Breast epithelium (tissue), 4 donors: ENCODE data around the gene VANGL1. TPM values are rescaled to one million over a fixed set of nuclear protein-coding genes. Genes with fewer than 3 reads are reported as not detected.

Experiments used
- DNase-seq, 2 donors: peaks; one replicate each; pipeline ENCODE4 v3.0.0-alpha.2; 2019; ENCODE audit warnings: low spot score in 2 of 2
- H3K27ac ChIP-seq, 2 donors: fragments of 200-600 bp; sonication (generic) in 1 of 2; one replicate each; pipeline ENCODE4 v1.5.1; 2016 to 2019; ENCODE audit warnings: mild to moderate bottlenecking in 1 of 2
- H3K27me3 ChIP-seq, 2 donors: fragments of 200-600 bp; sonication (generic) in 1 of 2; one replicate each; pipeline versions ENCODE4 v1.5.1 to v1.6.0; 2017 to 2019; ENCODE audit warnings: control low read depth in 1 of 2, mild to moderate bottlenecking in 1 of 2
- H3K36me3 ChIP-seq: fragments of 200-600 bp; one replicate; pipeline ENCODE4 v1.5.1; 2019
- H3K4me1 ChIP-seq, 2 donors: fragments of 200-600 bp; sonication (generic); one replicate each; pipeline ENCODE4 v1.5.1; 2016 to 2019; ENCODE audit warnings: control low read depth in 1 of 2
- H3K4me3 ChIP-seq, 3 donors: fragments of 200-600 bp; sonication (generic); 1 replicate in 2 of 3; 2 replicates in 1 of 3; pipeline ENCODE4 v1.5.1; 2016 to 2019; ENCODE audit warnings: mild to moderate bottlenecking in 3 of 3, moderate library complexity in 2 of 3
- H3K9me3 ChIP-seq, 2 donors: fragments of 200-600 bp; sonication (generic) in 1 of 2; one replicate each; pipeline ENCODE4 v1.5.1; 2016 to 2019; ENCODE audit warnings: control low read depth in 1 of 2
- POLR2A ChIP-seq: fragments of 450-650 bp; IDR thresholded peaks from one replicate; pipeline ENCODE4 v1.6.1; 2016; ENCODE audit warnings: antibody characterized with exemption, mild to moderate bottlenecking, moderate library complexity
- POLR2AphosphoS5 ChIP-seq, 3 donors: sonication (generic); formaldehyde crosslinking; IDR thresholded peaks; one replicate each; pipeline ENCODE4 v1.6.1; 2017; ENCODE audit warnings: antibody characterized with exemption in 3 of 3
- intact Hi-C: fragments of 100-400 bp; cut with DNase I; formaldehyde crosslinking; loops from one replicate; pipeline ENCODE4 v1.15.1; 2023; ENCODE audit warnings: low total_unique reads
- total RNA-seq, 3 donors: library from RNA; depleted of rRNA; stranded (reverse); fragments of >200 nt; gene quantifications; one replicate each; pipeline ENCODE4 v1.1.0, GENCODE V29; 2016
- TF ChIP-seq, protein P1 (sequence below), 3 donors: fragments of 450-650 bp; IDR thresholded peaks; one replicate each; pipeline ENCODE4 v1.5.1; 2016 to 2017; ENCODE audit warnings: antibody characterized with exemption in 3 of 3, mild to moderate bottlenecking in 3 of 3, moderate library complexity in 3 of 3

VANGL1 gene
- total RNA-seq, 3 donors from 2014 or later: 6.6 to 7.5 (median 7.5) TPM

DNA sequence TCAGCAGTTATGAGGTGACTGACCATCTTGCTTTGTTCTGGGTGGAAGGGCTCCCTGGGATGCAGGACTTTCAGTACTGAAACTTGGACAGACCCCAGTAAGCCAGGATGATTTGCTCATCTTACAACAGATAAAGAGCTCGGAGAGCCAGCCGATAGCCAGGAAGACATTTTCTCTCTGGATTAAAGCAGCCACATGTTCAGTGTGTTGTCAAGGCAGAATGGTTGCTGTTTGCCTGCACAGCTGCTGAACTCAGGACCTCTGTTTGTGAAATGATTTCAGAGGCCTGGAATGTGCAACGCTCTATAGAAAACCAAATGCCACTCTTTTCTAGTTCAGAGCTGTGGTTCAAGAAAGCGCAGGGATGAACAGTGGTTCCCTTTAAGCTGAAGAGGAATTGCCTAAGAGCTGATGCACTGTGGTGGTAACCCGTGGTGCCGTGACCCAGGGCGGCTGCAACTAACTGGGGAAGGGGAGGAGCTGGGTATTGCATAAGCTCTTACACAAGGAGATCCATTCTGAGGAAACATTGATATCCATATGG is 86.0 kb downstream of the VANGL1 start:
- DNase-seq: no peak
- Histone ChIP-seq H3K4me3 (no peak overlapping the region), H3K9me3 (no peaks in the 10 kb centered on the region), H3K27ac (peak overlapping the region; percentile 34 to 77), H3K4me1 (no peaks in the 10 kb centered on the region), H3K27me3 (no peaks in the 10 kb centered on the region), H3K36me3 (no peaks in the 10 kb centered on the region)
- intact Hi-C loops: no loop called here
- TF ChIP-seq POLR2A (no peak), POLR2AphosphoS5 (IDR thresholded peaks at IDR 0.05) (peak; percentile 16 to 92 (median 51))
- TF ChIP-seq, protein P1, sequence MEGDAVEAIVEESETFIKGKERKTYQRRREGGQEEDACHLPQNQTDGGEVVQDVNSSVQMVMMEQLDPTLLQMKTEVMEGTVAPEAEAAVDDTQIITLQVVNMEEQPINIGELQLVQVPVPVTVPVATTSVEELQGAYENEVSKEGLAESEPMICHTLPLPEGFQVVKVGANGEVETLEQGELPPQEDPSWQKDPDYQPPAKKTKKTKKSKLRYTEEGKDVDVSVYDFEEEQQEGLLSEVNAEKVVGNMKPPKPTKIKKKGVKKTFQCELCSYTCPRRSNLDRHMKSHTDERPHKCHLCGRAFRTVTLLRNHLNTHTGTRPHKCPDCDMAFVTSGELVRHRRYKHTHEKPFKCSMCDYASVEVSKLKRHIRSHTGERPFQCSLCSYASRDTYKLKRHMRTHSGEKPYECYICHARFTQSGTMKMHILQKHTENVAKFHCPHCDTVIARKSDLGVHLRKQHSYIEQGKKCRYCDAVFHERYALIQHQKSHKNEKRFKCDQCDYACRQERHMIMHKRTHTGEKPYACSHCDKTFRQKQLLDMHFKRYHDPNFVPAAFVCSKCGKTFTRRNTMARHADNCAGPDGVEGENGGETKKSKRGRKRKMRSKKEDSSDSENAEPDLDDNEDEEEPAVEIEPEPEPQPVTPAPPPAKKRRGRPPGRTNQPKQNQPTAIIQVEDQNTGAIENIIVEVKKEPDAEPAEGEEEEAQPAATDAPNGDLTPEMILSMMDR (IDR thresholded peaks at IDR 0.05): no peak

DNA sequence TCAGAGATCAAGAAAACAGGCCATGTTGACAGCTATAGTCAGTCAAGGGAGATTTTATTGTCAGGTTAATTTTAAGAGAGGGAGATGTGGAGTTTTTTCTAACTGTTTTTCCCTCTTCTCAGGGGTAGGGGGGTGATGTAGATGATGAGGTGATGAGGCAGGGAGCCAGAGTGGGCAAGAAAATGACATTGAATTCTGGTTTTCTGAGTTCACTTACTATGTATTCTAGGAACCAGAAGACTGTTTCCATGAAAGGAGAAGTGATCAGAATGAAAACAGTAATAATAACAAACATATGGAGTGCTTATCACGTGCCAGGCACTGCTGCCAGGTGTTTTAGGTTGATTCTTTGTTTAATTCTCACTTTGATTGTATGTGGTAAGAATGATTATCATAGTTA is 86.6 kb downstream of the VANGL1 start:
- DNase-seq: no peak
- intact Hi-C loops: no loop called here
- no peak for TF ChIP-seq POLR2A
- TF ChIP-seq, protein P1 (IDR thresholded peaks at IDR 0.05): no peak
- no peak for TF ChIP-seq POLR2AphosphoS5 (IDR thresholded peaks at IDR 0.05)

DNA sequence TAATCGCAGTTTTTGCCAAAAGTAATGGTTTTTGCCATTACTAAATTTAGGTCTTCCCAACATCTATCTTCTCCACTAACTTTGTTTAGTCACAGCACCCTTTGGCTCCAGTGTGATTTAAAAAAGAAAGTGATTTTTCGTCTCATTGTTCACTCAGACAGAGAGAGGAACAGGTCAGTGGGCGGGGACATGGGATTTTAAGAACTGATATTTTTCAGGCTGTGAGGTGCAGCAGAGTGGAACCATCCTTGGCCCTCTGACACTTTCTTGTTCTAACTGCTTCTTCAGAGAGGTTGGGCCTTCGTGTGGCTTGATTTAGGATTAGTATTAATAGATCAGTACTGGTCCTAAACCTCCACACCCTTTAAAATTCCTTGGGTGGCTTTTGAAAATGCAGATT is 88.0 kb downstream of the VANGL1 start:
- intact Hi-C loops: no loop called here
- H3K27me3 ChIP-seq: no peaks in the 10 kb centered on the region
- H3K36me3 ChIP-seq: no peaks in the 10 kb centered on the region
- H3K27ac ChIP-seq: no peak overlapping the region
- no peak for DNase-seq
- no peaks in the 10 kb centered on the region for H3K9me3 ChIP-seq
- H3K4me3 ChIP-seq: no peak overlapping the region
- H3K4me1 ChIP-seq: no peaks in the 10 kb centered on the region
- TF ChIP-seq POLR2AphosphoS5 (IDR thresholded peaks at IDR 0.05) (no peak), POLR2A (no peak)
- TF ChIP-seq, protein P1 (IDR thresholded peaks at IDR 0.05): no peak

More for the DNA sequence above, 86.6 kb downstream of the VANGL1 start:
- peak overlapping the region; percentile 26 to 48 for H3K27ac ChIP-seq
- H3K27me3 ChIP-seq: no peaks in the 10 kb centered on the region
- H3K4me1 ChIP-seq: no peaks in the 10 kb centered on the region
- no peaks in the 10 kb centered on the region for H3K9me3 ChIP-seq
- no peaks in the 10 kb centered on the region for H3K36me3 ChIP-seq
- H3K4me3 ChIP-seq: no peak overlapping the region

DNA sequence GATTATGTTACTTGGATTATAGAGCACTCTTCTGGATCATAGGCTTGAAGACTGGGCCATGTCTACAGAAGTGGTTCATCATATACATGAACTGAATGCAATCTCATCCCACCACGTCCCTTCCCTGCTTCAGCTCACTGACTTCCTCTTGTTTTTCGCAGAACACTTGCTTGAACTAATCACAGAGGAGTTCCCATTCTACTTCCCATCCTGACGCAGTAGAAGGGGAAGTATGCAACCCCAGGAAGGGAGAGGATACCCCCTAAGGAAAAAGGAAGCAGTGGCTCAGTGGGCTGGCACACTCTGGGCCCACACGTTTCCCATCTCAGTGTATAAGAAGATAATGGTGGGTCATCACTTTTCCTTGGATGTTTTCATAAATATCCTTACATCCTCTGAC is 90.5 kb downstream of the VANGL1 start:
- Histone ChIP-seq H3K36me3 (no peaks in the 10 kb centered on the region), H3K27ac (no peak overlapping the region), H3K9me3 (no peaks in the 10 kb centered on the region), H3K27me3 (no peaks in the 10 kb centered on the region), H3K4me1 (no peaks in the 10 kb centered on the region), H3K4me3 (no peak overlapping the region)
- intact Hi-C loops: no loop called here
- no peak for DNase-seq
- TF ChIP-seq POLR2A (no peak), POLR2AphosphoS5 (IDR thresholded peaks at IDR 0.05) (no peak)
- TF ChIP-seq, protein P1 (IDR thresholded peaks at IDR 0.05): no peak

DNA sequence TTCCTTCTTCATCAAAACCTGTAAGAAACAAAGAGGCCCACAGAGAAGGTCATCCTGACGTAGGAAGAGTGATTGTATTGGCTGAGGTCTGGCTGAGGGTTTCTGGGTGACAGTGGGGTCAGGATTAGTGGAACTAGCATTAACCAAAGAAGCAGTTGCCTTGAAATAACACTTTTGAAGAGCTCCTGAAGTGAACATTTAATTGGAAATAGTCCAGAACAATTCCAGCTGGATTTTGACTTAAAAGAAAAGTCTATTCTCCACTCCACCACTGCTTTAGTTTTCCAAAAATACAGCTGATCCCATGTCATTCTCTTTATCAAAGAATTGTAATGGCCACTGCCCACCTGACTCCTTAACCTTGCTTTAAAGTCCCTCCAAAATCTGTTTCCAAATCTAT is 99.0 kb downstream of the VANGL1 start:
- H3K4me1 ChIP-seq: no peaks in the 10 kb centered on the region
- DNase-seq: no peak
- H3K27me3 ChIP-seq: no peaks in the 10 kb centered on the region
- H3K4me3 ChIP-seq: no peak overlapping the region
- no peaks in the 10 kb centered on the region for H3K36me3 ChIP-seq
- no peak overlapping the region for H3K27ac ChIP-seq
- TF ChIP-seq, protein P1 (IDR thresholded peaks at IDR 0.05): no peak
- TF ChIP-seq POLR2A (no peak), POLR2AphosphoS5 (IDR thresholded peaks at IDR 0.05) (no peak)
- H3K9me3 ChIP-seq: no peaks in the 10 kb centered on the region
- intact Hi-C loops: no loop called here
